Neural progenitor cell (in vitro differentiated cells): ENCODE measurements around the gene C6orf89. TPM values are rescaled to one million over a fixed set of nuclear protein-coding genes. Genes with fewer than 3 reads are reported as not detected.

ENCODE experiments used
- DNase-seq: peaks from one replicate; pipeline ENCODE4 v3.0.0-alpha.2; 2016; ENCODE audit warnings: low spot score
- H2AFZ ChIP-seq: fragments of 200-600 bp; sonication (generic); replicated peaks from 2 replicates; pipeline ENCODE4 v1.6.1; 2016; ENCODE audit warnings: antibody characterized with exemption
- H3F3A ChIP-seq: fragments of 200-600 bp; sonication (generic); 2 replicates; pipeline ENCODE4 v1.6.1; 2016; ENCODE audit warnings: antibody characterized with exemption, low read depth
- H3K27ac ChIP-seq: fragments of 200-600 bp; sonication (generic); 2 replicates; pipeline ENCODE4 v1.5.1; 2016; ENCODE audit warnings: mild to moderate bottlenecking
- H3K27me3 ChIP-seq: fragments of 200-600 bp; sonication (generic); 2 replicates; pipeline ENCODE4 v1.6.1; 2016; ENCODE audit warnings: mild to moderate bottlenecking, moderate library complexity
- H3K36me3 ChIP-seq: fragments of 200-600 bp; sonication (generic); 2 replicates; pipeline ENCODE4 v1.5.1; 2016
- H3K4me1 ChIP-seq: fragments of 200-600 bp; sonication (generic); 2 replicates; pipeline ENCODE4 v1.6.1; 2016; ENCODE audit warnings: mixed run types
- H3K4me2 ChIP-seq: fragments of 200-600 bp; sonication (generic); 2 replicates; pipeline ENCODE4 v1.6.1; 2016
- H3K4me3 ChIP-seq: fragments of 200-600 bp; sonication (generic); 2 replicates; pipeline ENCODE4 v1.5.1; 2016
- H3K79me2 ChIP-seq: fragments of 200-600 bp; sonication (generic); 2 replicates; pipeline ENCODE4 v1.6.1; 2016; ENCODE audit warnings: low read depth
- H3K9ac ChIP-seq: fragments of 200-600 bp; sonication (generic); 2 replicates; pipeline ENCODE4 v1.6.1; 2016
- H3K9me3 ChIP-seq: fragments of 200-600 bp; sonication (generic); 2 replicates; pipeline ENCODE4 v1.5.1; 2016; ENCODE audit warnings: low read depth
- H4K20me1 ChIP-seq: fragments of 200-600 bp; sonication (generic); 2 replicates; pipeline ENCODE4 v1.6.1; 2016; ENCODE audit warnings: low read depth
- H3K27ac Mint-ChIP-seq: 3 replicates; pipeline ENCODE4 v1.8.0; 2021; ENCODE audit warnings: mixed read lengths
- H3K27me3 Mint-ChIP-seq: 2 replicates; pipeline ENCODE4 v1.8.0; 2022; ENCODE audit warnings: low read depth, mild to moderate bottlenecking, inconsistent platforms, moderate library complexity, mixed read lengths; ENCODE audit not compliant: insufficient read depth
- H3K36me3 Mint-ChIP-seq: 3 replicates; pipeline ENCODE4 v1.8.0; 2021; ENCODE audit warnings: mixed read lengths
- H3K4me1 Mint-ChIP-seq: 3 replicates; pipeline ENCODE4 v1.8.0; 2021; ENCODE audit warnings: mixed read lengths
- H3K4me3 Mint-ChIP-seq: 3 replicates; pipeline ENCODE4 v1.8.0; 2021; ENCODE audit warnings: mild to moderate bottlenecking, moderate library complexity, mixed read lengths
- H3K9me3 Mint-ChIP-seq: 3 replicates; pipeline ENCODE4 v1.8.0; 2020; ENCODE audit warnings: mixed read lengths
- CTCF ChIP-seq: fragments of 200-600 bp; sonication (generic); IDR thresholded peaks from 2 replicates; pipeline ENCODE4 v1.5.1; 2017; ENCODE audit warnings: antibody characterized with exemption, mild to moderate bottlenecking
- EZH2 ChIP-seq: fragments of 200-600 bp; sonication (generic); IDR thresholded peaks from 2 replicates; pipeline ENCODE4 v1.6.1; 2017; ENCODE audit warnings: antibody characterized with exemption, mild to moderate bottlenecking, moderate library complexity
- EZH2phosphoT487 ChIP-seq: fragments of 200-600 bp; sonication (generic); IDR thresholded peaks from 2 replicates; pipeline ENCODE4 v1.6.1; 2017; ENCODE audit warnings: antibody characterized with exemption
- total RNA-seq: library from RNA; depleted of rRNA; stranded (reverse); fragments of >200 nt; gene quantifications from 2 replicates; pipeline ENCODE4 v1.2.3, GENCODE V29; 2015; ENCODE audit warnings: low replicate concordance

C6orf89 gene
- total RNA-seq, 1 donor from 2014 or later = 21.2 TPM

GRCh38 chr6:36925809-36926208 is 40.1 kb downstream of the C6orf89 start:
- Histone ChIP-seq H3K27me3 (no peaks in the 10 kb centered on the region), H3K9me3 (no peaks in the 10 kb centered on the region), H3K27ac (no peak overlapping the region), H3K4me2 (no peak overlapping the region), H3K4me3 (no peak overlapping the region), H3K36me3 (no peaks in the 10 kb centered on the region), H3F3A (no peaks in the 10 kb centered on the region), H3K4me1 (no peaks in the 10 kb centered on the region), H2AFZ (no peak overlapping the region), H3K9ac (no peak overlapping the region), H4K20me1 (no peaks in the 10 kb centered on the region), H3K79me2 (no peaks in the 10 kb centered on the region)
- no peak for DNase-seq
- H3K36me3 Mint-ChIP-seq = peaks cover 10% of the 10 kb centered on the region
- no peak overlapping the region for H3K27ac Mint-ChIP-seq
- H3K9me3 Mint-ChIP-seq = no peaks in the 10 kb centered on the region
- peaks cover 11% of the 10 kb centered on the region for H3K4me1 Mint-ChIP-seq
- H3K4me3 Mint-ChIP-seq = no peak overlapping the region
- no peak for TF ChIP-seq CTCF
- H3K27me3 Mint-ChIP-seq = peaks cover 6% of the 10 kb centered on the region

GRCh38 chr6:36926708-36927513 is 41.2 kb downstream of the C6orf89 start:
- Histone ChIP-seq H3K27me3 (no peaks in the 10 kb centered on the region), H3F3A (no peaks in the 10 kb centered on the region), H3K9ac (no peak overlapping the region), H2AFZ (no peak overlapping the region), H3K27ac (no peak overlapping the region), H3K36me3 (no peaks in the 10 kb centered on the region), H3K79me2 (no peaks in the 10 kb centered on the region), H4K20me1 (no peaks in the 10 kb centered on the region), H3K4me1 (no peaks in the 10 kb centered on the region), H3K9me3 (no peaks in the 10 kb centered on the region), H3K4me3 (no peak overlapping the region), H3K4me2 (no peak overlapping the region)
- TF ChIP-seq EZH2phosphoT487 (no peak), CTCF (no peak), EZH2 (no peak)
- H3K9me3 Mint-ChIP-seq = no peaks in the 10 kb centered on the region
- H3K36me3 Mint-ChIP-seq = peaks cover 4% of the 10 kb centered on the region
- no peak for DNase-seq
- peaks cover 11% of the 10 kb centered on the region for H3K4me1 Mint-ChIP-seq
- H3K27me3 Mint-ChIP-seq = peaks cover 6% of the 10 kb centered on the region
- H3K27ac Mint-ChIP-seq = no peak overlapping the region
- H3K4me3 Mint-ChIP-seq = no peak overlapping the region

- Mint-ChIP-seq H3K9me3 (no peaks in the 10 kb centered on the region), H3K27ac (no peak overlapping the region), H3K4me3 (no peak overlapping the region), H3K4me1 (peaks cover 11% of the 10 kb centered on the region), H3K27me3 (peaks cover 4% of the 10 kb centered on the region), H3K36me3 (peaks cover 4% of the 10 kb centered on the region)
- Histone ChIP-seq H3K79me2 (no peaks in the 10 kb centered on the region), H3K36me3 (no peaks in the 10 kb centered on the region), H3K4me1 (no peaks in the 10 kb centered on the region), H3K9me3 (no peaks in the 10 kb centered on the region), H3K9ac (no peak overlapping the region), H4K20me1 (no peaks in the 10 kb centered on the region), H2AFZ (no peak overlapping the region), H3K27me3 (no peaks in the 10 kb centered on the region), H3K27ac (no peak overlapping the region), H3F3A (no peaks in the 10 kb centered on the region), H3K4me2 (no peak overlapping the region), H3K4me3 (no peak overlapping the region)
- DNase-seq = no peak
- TF ChIP-seq CTCF (no peak), EZH2 (no peak)
These were observed 42.2 kb downstream of the C6orf89 start for GRCh38 chr6:36927691-36928546.
